HG02870 (cell line): ENCODE results near the gene RPS6KL1.
"Not testable (repeated sequence)": the region's sequence is repeated elsewhere in the genome, so short reads cannot be mapped to it uniquely, and the experiment has no call there.

ENCODE experiments used
- ATAC-seq: cut with Tn5 transposase; IDR thresholded peaks from one replicate; pipeline ENCODE4 v1.9.1; 2021; ENCODE audit warnings: mild to moderate bottlenecking, moderate library complexity; ENCODE audit not compliant: unreplicated experiment

RPS6KL1 gene

GRCh38 chr14:74936731-74937130 lies 13.7 kb upstream of the RPS6KL1 start:
- ATAC-seq, result no peak

DNA sequence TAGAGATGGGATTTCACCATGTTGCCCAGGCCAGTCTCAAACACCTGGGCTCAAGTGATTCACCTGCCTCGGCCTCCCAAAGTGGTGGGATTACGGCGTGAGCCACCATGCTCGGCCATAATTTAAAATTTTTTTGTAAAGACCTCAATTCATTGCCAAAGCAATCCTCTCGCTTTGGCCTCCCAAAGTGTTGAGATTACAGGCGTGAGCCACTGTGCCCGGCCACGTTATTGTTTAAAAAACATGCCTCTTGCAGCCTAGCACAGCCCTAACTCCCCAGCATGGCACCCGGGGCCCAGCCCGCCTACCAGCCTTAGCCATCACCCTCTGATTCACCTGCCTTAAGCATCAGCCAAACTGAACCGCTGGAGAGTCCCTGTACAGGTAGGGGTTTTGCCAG lies 13.1 kb upstream of the RPS6KL1 start:
- ATAC-seq, result no peak

DNA sequence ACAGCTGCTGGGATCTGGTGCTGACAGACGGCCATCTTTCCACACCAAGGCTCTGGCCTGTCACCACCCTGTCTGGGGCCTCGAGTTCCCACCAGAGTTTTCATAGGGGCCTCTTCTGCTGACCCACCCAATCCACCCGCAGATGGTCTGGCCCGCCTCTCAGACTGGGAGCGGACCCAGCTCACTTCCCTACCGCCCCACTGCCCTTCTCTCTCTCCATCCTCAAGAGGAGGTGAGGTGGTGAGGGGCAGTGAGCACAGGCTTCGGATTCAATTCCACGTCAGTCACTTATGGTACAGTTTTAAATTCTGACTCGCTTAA lies 12.3 kb upstream of the RPS6KL1 start:
- no peak for ATAC-seq

- no peak for ATAC-seq
These were observed 11.7 kb upstream of the RPS6KL1 start for GRCh38 chr14:74934476-74935359.

GRCh38 chr14:74934041-74934440 lies 11.0 kb upstream of the RPS6KL1 start:
- no peak for ATAC-seq

DNA sequence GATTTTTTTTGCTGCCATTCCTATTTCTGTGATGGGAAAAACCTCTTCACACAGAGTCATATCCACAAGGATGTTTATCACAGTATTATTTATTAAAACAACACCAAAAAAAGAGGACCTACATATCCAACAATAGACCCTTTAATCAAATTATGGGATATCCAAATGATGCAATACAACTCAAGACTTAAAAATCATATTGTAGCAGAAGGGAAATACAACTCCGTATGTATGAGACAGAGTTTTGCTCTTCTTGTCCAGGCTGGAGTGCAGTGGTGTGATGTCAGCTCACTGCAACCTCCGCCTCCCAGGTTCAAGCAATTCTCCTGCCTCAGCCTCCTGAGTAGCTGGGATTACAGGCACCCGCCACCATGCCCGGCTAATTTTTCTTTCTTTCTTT lies 9.9 kb upstream of the RPS6KL1 start:
- not testable (repeated sequence) for ATAC-seq

DNA sequence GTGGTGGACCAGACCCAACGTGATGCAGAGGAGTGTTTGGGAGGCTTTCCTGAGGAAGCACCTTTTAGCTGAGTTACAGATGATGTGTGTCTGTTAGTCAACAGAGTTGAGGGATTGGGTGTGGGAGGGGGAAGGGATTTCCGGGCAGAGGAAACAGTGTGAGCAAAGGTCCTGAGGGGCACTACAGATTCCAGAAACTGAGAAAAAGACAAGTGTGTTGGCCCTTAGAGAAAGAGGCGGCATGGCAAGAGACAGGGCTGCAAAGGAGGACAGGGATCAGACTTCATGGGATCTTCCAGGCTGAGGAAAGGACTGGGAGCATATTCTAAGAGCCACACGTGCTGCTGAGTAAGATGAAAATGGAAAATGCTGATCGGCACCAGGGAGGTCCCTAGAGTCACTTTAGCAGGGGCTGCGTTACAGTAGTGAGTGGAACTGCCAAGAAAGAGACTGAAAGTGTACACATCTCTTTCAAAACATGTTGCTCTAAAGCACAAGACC lies 9.4 kb upstream of the RPS6KL1 start:
- no peak for ATAC-seq

GRCh38 chr14:74931744-74932143 lies 8.7 kb upstream of the RPS6KL1 start:
- ATAC-seq, result not testable (repeated sequence)

- ATAC-seq, result no peak
These were observed 6.2 kb upstream of the RPS6KL1 start for GRCh38 chr14:74929242-74929641.

DNA sequence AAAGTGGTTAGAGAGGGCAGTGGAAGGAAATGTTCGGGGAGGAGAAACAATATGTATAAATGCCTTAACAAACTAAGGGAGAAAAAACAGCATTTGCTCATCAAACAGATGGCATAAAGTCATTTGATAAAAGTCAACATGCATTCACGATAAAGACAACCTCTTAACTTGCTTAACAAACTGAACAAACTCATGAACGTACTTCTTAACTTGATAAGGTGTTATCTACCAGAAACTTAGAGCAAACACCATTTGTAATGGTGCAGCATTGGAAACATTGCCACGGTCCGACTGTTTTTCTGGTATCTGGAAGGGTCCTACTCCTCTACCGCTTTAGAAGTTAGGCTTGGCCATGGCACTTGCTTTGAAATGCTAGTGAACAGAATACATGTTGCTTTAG lies 4.2 kb upstream of the RPS6KL1 start:
- ATAC-seq, result no peak

DNA sequence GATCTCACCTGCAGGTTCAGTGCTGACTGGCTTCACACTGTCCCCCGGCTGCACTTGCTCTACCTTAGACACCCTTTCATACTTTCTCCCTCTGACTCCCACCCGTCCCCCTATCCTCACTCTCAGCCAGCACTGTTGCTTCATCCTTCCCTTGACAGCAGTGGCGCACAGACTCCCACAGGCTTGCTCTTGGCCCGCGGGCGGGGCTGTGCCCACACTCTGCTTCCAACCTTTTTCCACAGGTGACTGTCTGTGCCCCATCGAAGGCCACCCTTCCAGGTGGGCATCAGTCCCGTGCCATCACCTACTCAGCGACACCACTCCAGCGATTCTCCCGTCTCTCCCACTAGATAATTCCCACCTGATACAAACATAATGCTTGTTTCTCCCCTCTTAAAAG lies 1.0 kb upstream of the RPS6KL1 start:
- ATAC-seq, result no peak

- no peak for ATAC-seq
These were observed 891 bp downstream of the RPS6KL1 start for GRCh38 chr14:74921987-74922751.

DNA sequence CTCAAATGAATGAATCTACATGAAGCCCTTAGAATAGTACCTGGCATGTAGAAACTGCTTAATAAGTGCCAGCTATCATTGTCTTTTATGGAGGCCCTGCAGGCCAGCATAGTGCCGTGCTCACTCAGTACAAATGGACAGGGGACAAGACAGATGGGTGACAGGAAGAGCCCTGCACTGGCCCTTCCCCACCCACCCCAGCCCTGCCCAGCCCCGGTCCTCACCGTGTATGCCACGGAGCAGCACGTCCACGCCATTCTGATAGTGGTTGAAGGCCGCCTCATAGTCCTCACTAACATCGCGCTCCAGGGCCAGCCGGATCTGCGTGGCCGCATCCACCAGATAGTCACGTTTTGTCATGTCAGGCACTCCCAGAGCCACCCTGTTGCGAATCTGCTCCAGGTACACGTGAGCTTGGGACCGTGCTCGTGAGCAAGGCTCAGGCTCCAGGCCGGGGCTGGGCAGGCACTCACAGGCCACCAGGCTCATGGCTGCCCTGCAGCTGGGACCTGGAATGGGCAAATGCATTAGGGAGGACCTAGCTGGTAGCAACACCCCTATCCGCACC lies 1.9 kb downstream of the RPS6KL1 start:
- ATAC-seq, result no peak

GRCh38 chr14:74920281-74920680 lies 2.8 kb downstream of the RPS6KL1 start:
- no peak for ATAC-seq

GRCh38 chr14:74919421-74920165 lies 3.5 kb downstream of the RPS6KL1 start:
- ATAC-seq, result no peak

DNA sequence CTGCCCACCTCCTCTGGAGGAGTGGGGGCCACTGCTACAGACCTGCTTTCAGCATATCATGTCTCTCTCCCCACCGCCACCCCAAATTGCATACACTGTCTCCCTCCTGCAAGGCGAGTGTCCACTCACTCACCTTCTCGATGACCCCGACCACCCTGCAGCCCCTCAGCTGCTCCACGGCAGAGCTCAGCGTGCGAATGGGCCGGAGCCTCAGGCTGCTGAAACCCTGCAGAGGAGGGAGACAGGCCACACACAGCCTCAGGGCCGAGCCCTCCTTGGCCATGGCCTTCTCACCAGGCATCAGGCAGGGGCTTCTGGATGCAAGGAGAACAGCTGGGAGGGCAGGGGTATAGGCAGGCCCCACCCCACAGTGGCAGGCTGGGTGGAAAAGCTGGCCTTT lies 4.7 kb downstream of the RPS6KL1 start:
- no peak for ATAC-seq

GRCh38 chr14:74917646-74918081 lies 5.4 kb downstream of the RPS6KL1 start:
- no peak for ATAC-seq

GRCh38 chr14:74917178-74917543 lies 5.9 kb downstream of the RPS6KL1 start:
- no peak for ATAC-seq

GRCh38 chr14:74915826-74916225 lies 7.2 kb downstream of the RPS6KL1 start:
- no peak for ATAC-seq

- no peak for ATAC-seq
These were observed 7.6 kb downstream of the RPS6KL1 start for GRCh38 chr14:74915426-74915825.

GRCh38 chr14:74913986-74914573 lies 9.0 kb downstream of the RPS6KL1 start:
- no peak for ATAC-seq
